ENCODE data around the gene UBASH3B. TPM values are rescaled to one million over a fixed set of nuclear protein-coding genes. Genes with fewer than 3 reads are reported as not detected.
A peak's percentile ranks its signal among the peaks of the same experiment; 100 is the strongest.

The UBASH3B gene
- total RNA-seq, 5 donors from 2014 or later (not counting 1 experiment from before 2014, with no cell fraction given): 29.7 to 44.0 (median 36.8) TPM

DNA sequence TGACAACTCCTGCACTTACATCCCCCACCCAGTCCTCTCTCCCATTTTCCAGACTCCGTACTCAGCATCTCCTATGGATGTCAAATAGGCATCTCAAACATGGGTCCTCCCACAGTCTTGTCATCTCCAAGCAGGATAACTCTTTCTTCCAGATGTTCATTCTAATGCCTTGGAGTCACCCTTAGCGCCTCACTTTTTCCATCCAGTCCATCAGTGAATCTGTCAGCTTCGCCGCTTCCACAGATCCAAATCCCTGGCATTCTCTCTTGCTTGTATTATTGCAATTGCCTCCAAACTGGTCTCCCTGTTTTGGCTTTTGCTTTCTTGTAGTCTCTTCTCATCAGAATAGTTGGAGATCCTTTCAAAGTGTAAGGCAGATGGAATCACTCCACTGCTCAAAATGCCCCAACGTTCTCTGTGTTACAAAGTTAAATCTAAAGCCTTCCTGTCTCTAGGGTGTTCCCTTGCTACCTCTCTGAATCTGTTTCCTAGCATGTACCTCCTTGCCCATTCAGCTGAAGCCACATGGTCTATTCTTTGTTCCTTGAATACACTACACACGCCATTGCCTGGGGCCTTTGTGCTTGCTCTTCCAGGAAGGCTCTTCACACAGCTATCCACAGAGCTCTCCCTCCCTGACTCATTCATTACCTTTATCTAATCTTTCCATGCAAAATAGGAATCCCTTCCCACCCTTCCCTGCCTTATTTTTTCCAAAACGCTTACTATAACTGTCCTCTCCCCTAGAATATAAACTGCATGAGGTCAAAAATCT lies 64.8 kb downstream of the UBASH3B start:
- CTCF ChIA-PET: interaction anchor here (0.6 to 0.9 kb wide), 4 partner anchors 32 to 87 kb away, joined by 3 to 9 read pairs (median 7); no protein-coding TSS in a partner anchor
- no peaks in the 10 kb centered on the region for H3K27me3 Mint-ChIP-seq
- H3K36me3 ChIP-seq (ENCODE audit: control insufficient read depth in 2 of 2, extremely low read depth in 1 of 2, insufficient read depth in 1 of 2, low read length in 1 of 2): peaks cover 0 to 1% of the 10 kb centered on the region in 2 donors
- WGBS (ENCODE audit: insufficient coverage): 91% methylated on average over 6 of the region's 7 CpGs
- no peak overlapping the region for H3K27ac ChIP-seq (ENCODE audit: low read length)
- peaks cover 34 to 62% of the 10 kb centered on the region in 2 experiments for H3K4me1 ChIP-seq (ENCODE audit: control insufficient read depth in 1 of 2, extremely low read depth in 1 of 2, insufficient read depth in 2 of 2, low read length in 2 of 2)
- no peaks in the 10 kb centered on the region for H3K9me3 Mint-ChIP-seq
- H3K36me3 Mint-ChIP-seq: no peaks in the 10 kb centered on the region
- no peak overlapping the region for H3K4me3 ChIP-seq (ENCODE audit: control insufficient read depth in 1 of 2, extremely low read depth in 1 of 2, low read length in 1 of 2)
- peak overlapping the region; percentile 64 to 69 for H3K27ac Mint-ChIP-seq
- no peak for DNase-seq
- no peaks in the 10 kb centered on the region for H3K27me3 ChIP-seq (replicated peaks in 1 of 2; ENCODE audit: control insufficient read depth in 2 of 2, extremely low read depth in 1 of 2, insufficient read depth in 2 of 2, low read length in 1 of 2)
- H3K9me3 ChIP-seq: no peaks in the 10 kb centered on the region
- no peak for ATAC-seq (replicated peaks in 1 of 4)
- peaks cover 78 to 88% (median 85%) of the 10 kb centered on the region in 3 donors for H3K4me1 Mint-ChIP-seq
- H3K4me3 Mint-ChIP-seq: no peak overlapping the region
- POLR2A ChIA-PET: interaction anchor here (0.6 to 0.7 kb wide), 2 partner anchors 30 to 38 kb away, joined by 4 to 10 read pairs; no protein-coding TSS in a partner anchor

DNA sequence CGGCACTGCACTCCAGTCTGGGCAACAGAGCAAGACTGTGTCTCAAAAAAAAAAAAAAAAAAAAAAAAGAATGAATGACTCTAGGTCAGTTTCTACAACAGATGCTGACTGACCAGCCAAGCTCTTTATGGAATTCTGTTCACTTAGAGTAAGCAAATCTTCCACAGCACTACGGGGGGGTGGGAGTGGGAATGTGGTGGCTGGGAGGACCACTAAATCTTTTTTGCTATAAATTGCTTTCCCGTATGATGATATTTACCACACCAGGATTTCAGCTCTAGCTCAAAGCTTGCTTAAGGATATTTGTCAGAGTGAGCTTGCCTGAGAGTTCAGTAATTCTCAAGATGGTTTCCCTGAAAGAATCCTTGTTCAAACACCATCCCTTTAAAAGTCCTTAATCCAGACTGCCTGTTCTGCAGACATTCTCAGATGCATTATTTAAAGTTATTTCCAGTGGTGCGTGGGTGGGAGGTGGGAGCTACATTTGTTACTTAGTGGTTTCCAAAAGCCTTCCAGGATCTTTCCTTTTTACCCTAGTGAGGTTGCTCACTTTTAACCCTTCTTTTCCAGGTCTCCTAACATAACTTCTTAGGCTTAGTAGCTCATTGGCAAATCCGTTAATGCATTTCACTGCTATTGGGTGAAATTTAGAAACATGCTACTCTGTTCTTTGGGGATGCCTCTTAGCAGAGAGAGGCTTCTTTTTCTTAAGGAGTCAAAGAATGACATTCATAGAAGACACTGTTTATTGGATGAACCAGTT lies 65.9 kb downstream of the UBASH3B start:
- peaks cover 73 to 83% (median 83%) of the 10 kb centered on the region in 3 donors for H3K4me1 Mint-ChIP-seq
- no CpG with 5 or more reads among the region's 5 CpGs for WGBS (ENCODE audit: insufficient coverage)
- peak overlapping the region; percentile 89 to 90 for H3K27ac Mint-ChIP-seq
- H3K9me3 ChIP-seq: no peaks in the 10 kb centered on the region
- no peaks in the 10 kb centered on the region for H3K36me3 Mint-ChIP-seq
- H3K27me3 ChIP-seq (replicated peaks in 1 of 2; ENCODE audit: control insufficient read depth in 2 of 2, extremely low read depth in 1 of 2, insufficient read depth in 2 of 2, low read length in 1 of 2): no peaks in the 10 kb centered on the region
- no peak overlapping the region for H3K4me3 ChIP-seq (ENCODE audit: control insufficient read depth in 1 of 2, extremely low read depth in 1 of 2, low read length in 1 of 2)
- ChIA-PET CTCF (interaction anchor here (0.6 to 0.9 kb wide), 3 partner anchors 31 to 88 kb away, joined by 3 to 9 read pairs (median 9); no protein-coding TSS in a partner anchor), POLR2A (interaction anchor here (0.6 to 0.7 kb wide), 2 partner anchors 31 to 37 kb away, joined by 4 to 10 read pairs; no protein-coding TSS in a partner anchor)
- peaks cover 28 to 58% of the 10 kb centered on the region in 2 experiments for H3K4me1 ChIP-seq (ENCODE audit: control insufficient read depth in 1 of 2, extremely low read depth in 1 of 2, insufficient read depth in 2 of 2, low read length in 2 of 2)
- H3K9me3 Mint-ChIP-seq: no peaks in the 10 kb centered on the region
- peaks cover 0 to 2% of the 10 kb centered on the region in 2 donors for H3K36me3 ChIP-seq (ENCODE audit: control insufficient read depth in 2 of 2, extremely low read depth in 1 of 2, insufficient read depth in 1 of 2, low read length in 1 of 2)
- H3K27ac ChIP-seq (ENCODE audit: low read length): no peak overlapping the region
- peak overlapping the region in 2 of 3 donors; percentile 7 to 47 for H3K4me3 Mint-ChIP-seq
- DNase-seq: no peak
- ATAC-seq (replicated peaks in 1 of 4): no peak
- H3K27me3 Mint-ChIP-seq: no peaks in the 10 kb centered on the region

GRCh38 chr11:122721964-122722266 lies 66.4 kb downstream of the UBASH3B start:
- DNase-seq (peak in 6 of 35 experiments; percentile 9 to 43 (median 29)), ATAC-seq (replicated peaks in 1 of 4) (peak; percentile 77 to 89 (median 82))
- H3K4me1 Mint-ChIP-seq: peaks cover 73 to 83% (median 83%) of the 10 kb centered on the region in 3 donors
- Histone ChIP-seq H3K4me1 (ENCODE audit: control insufficient read depth in 1 of 2, extremely low read depth in 1 of 2, insufficient read depth in 2 of 2, low read length in 2 of 2) (peaks cover 31 to 58% of the 10 kb centered on the region in 2 experiments), H3K36me3 (ENCODE audit: control insufficient read depth in 2 of 2, extremely low read depth in 1 of 2, insufficient read depth in 1 of 2, low read length in 1 of 2) (peaks cover 0 to 2% of the 10 kb centered on the region in 2 donors), H3K27me3 (replicated peaks in 1 of 2; ENCODE audit: control insufficient read depth in 2 of 2, extremely low read depth in 1 of 2, insufficient read depth in 2 of 2, low read length in 1 of 2) (no peaks in the 10 kb centered on the region), H3K4me3 (ENCODE audit: control insufficient read depth in 1 of 2, extremely low read depth in 1 of 2, low read length in 1 of 2) (no peak overlapping the region), H3K27ac (ENCODE audit: low read length) (no peak overlapping the region), H3K9me3 (no peaks in the 10 kb centered on the region)
- H3K9me3 Mint-ChIP-seq: no peaks in the 10 kb centered on the region
- peak overlapping the region; percentile 89 to 90 for H3K27ac Mint-ChIP-seq
- no peaks in the 10 kb centered on the region for H3K36me3 Mint-ChIP-seq
- ChIA-PET CTCF (interaction anchor here in 1 of 2 donors (0.7 kb wide), 1 partner anchor 754 kb away, joined by 3 read pairs; no protein-coding TSS in a partner anchor), POLR2A (no interaction called here)
- no peaks in the 10 kb centered on the region for H3K27me3 Mint-ChIP-seq
- WGBS (ENCODE audit: insufficient coverage): 92% methylated on average over 2 of the region's 2 CpGs
- peak overlapping the region; percentile 7 to 47 (median 22) for H3K4me3 Mint-ChIP-seq

- H3K4me3 Mint-ChIP-seq: peak overlapping the region in 1 of 3 donors; percentile 47
- Histone ChIP-seq H3K9me3 (no peaks in the 10 kb centered on the region), H3K36me3 (ENCODE audit: control insufficient read depth in 2 of 2, extremely low read depth in 1 of 2, insufficient read depth in 1 of 2, low read length in 1 of 2) (peaks cover 0 to 2% of the 10 kb centered on the region in 2 donors), H3K4me3 (ENCODE audit: control insufficient read depth in 1 of 2, extremely low read depth in 1 of 2, low read length in 1 of 2) (no peak overlapping the region), H3K27ac (ENCODE audit: low read length) (peak overlapping the region; percentile 17), H3K27me3 (replicated peaks in 1 of 2; ENCODE audit: control insufficient read depth in 2 of 2, extremely low read depth in 1 of 2, insufficient read depth in 2 of 2, low read length in 1 of 2) (no peaks in the 10 kb centered on the region), H3K4me1 (ENCODE audit: control insufficient read depth in 1 of 2, extremely low read depth in 1 of 2, insufficient read depth in 2 of 2, low read length in 2 of 2) (peaks cover 35 to 58% of the 10 kb centered on the region in 2 experiments)
- ChIA-PET POLR2A (interaction anchor here in 1 of 2 donors (0.6 kb wide), 1 partner anchor 32 kb away, joined by 3 read pairs; no protein-coding TSS in a partner anchor), CTCF (no interaction called here)
- H3K4me1 Mint-ChIP-seq: peaks cover 73 to 85% (median 83%) of the 10 kb centered on the region in 3 donors
- no CpG with 5 or more reads among the region's 4 CpGs for WGBS (ENCODE audit: insufficient coverage)
- peak overlapping the region; percentile 77 to 82 for H3K27ac Mint-ChIP-seq
- no peaks in the 10 kb centered on the region for H3K36me3 Mint-ChIP-seq
- DNase-seq: no peak
- no peaks in the 10 kb centered on the region for H3K27me3 Mint-ChIP-seq
- H3K9me3 Mint-ChIP-seq: no peaks in the 10 kb centered on the region
- ATAC-seq (replicated peaks in 1 of 4): no peak
These were observed 67.6 kb downstream of the UBASH3B start for GRCh38 chr11:122723106-122723505.

- ChIA-PET POLR2A (interaction anchor here (0.5 to 0.7 kb wide), 3 partner anchors 23 to 129 kb away, joined by 3 to 6 read pairs (median 5); no protein-coding TSS in a partner anchor), CTCF (interaction anchor here (0.5 to 0.8 kb wide), 2 partner anchors 74 to 378 kb away, joined by 3 to 5 read pairs; no protein-coding TSS in a partner anchor)
- Histone ChIP-seq H3K27me3 (replicated peaks in 1 of 2; ENCODE audit: control insufficient read depth in 2 of 2, extremely low read depth in 1 of 2, insufficient read depth in 2 of 2, low read length in 1 of 2) (no peaks in the 10 kb centered on the region), H3K4me1 (ENCODE audit: control insufficient read depth in 1 of 2, extremely low read depth in 1 of 2, insufficient read depth in 2 of 2, low read length in 2 of 2) (peaks cover 39 to 59% of the 10 kb centered on the region in 2 experiments), H3K27ac (ENCODE audit: low read length) (peak overlapping the region; percentile 17), H3K4me3 (ENCODE audit: control insufficient read depth in 1 of 2, extremely low read depth in 1 of 2, low read length in 1 of 2) (no peak overlapping the region), H3K9me3 (no peaks in the 10 kb centered on the region), H3K36me3 (ENCODE audit: control insufficient read depth in 2 of 2, extremely low read depth in 1 of 2, insufficient read depth in 1 of 2, low read length in 1 of 2) (peaks cover 0 to 2% of the 10 kb centered on the region in 2 donors)
- DNase-seq (no peak), ATAC-seq (replicated peaks in 1 of 4) (no peak)
- peak overlapping the region; percentile 77 to 82 for H3K27ac Mint-ChIP-seq
- WGBS (ENCODE audit: insufficient coverage): 44% methylated on average over 2 of the region's 3 CpGs
- H3K4me1 Mint-ChIP-seq: peaks cover 78 to 86% (median 83%) of the 10 kb centered on the region in 3 donors
- no peaks in the 10 kb centered on the region for H3K9me3 Mint-ChIP-seq
- H3K27me3 Mint-ChIP-seq: no peaks in the 10 kb centered on the region
- H3K36me3 Mint-ChIP-seq: no peaks in the 10 kb centered on the region
- peak overlapping the region in 1 of 3 donors; percentile 47 for H3K4me3 Mint-ChIP-seq
These were observed 68.1 kb downstream of the UBASH3B start for GRCh38 chr11:122723576-122723975.

- 75% methylated on average over 4 of the region's 6 CpGs for WGBS (ENCODE audit: insufficient coverage)
These were observed 69.0 kb downstream of the UBASH3B start for GRCh38 chr11:122724520-122724919.

More at GRCh38 chr11:122724520-122724919, 69.0 kb downstream of the UBASH3B start:
- Mint-ChIP-seq H3K27ac (peak overlapping the region; percentile 77 to 82), H3K27me3 (no peaks in the 10 kb centered on the region), H3K4me3 (peak overlapping the region in 1 of 3 donors; percentile 47), H3K9me3 (no peaks in the 10 kb centered on the region), H3K36me3 (peaks cover 3% of the 10 kb centered on the region), H3K4me1 (peaks cover 86 to 88% (median 87%) of the 10 kb centered on the region in 3 donors)
- Histone ChIP-seq H3K27me3 (replicated peaks in 1 of 2; ENCODE audit: control insufficient read depth in 2 of 2, extremely low read depth in 1 of 2, insufficient read depth in 2 of 2, low read length in 1 of 2) (no peaks in the 10 kb centered on the region), H3K9me3 (no peaks in the 10 kb centered on the region), H3K4me3 (ENCODE audit: control insufficient read depth in 1 of 2, extremely low read depth in 1 of 2, low read length in 1 of 2) (no peak overlapping the region), H3K4me1 (ENCODE audit: control insufficient read depth in 1 of 2, extremely low read depth in 1 of 2, insufficient read depth in 2 of 2, low read length in 2 of 2) (peaks cover 45 to 65% of the 10 kb centered on the region in 2 experiments), H3K36me3 (ENCODE audit: control insufficient read depth in 2 of 2, extremely low read depth in 1 of 2, insufficient read depth in 1 of 2, low read length in 1 of 2) (peaks cover 0 to 2% of the 10 kb centered on the region in 2 donors), H3K27ac (ENCODE audit: low read length) (no peak overlapping the region)
- POLR2A ChIA-PET: no interaction called here
- DNase-seq: no peak
- CTCF ChIA-PET: no interaction called here
- no peak for ATAC-seq (replicated peaks in 1 of 4)

Measured in T-cell (primary cell).